ENCODE measurements around the gene ITPRIPL2. TPM values are rescaled to one million over a fixed set of nuclear protein-coding genes. Genes with fewer than 3 reads are reported as not detected.

Gene ITPRIPL2
- total RNA-seq, 2 donors from 2014 or later: 17.5 to 40.2 TPM

DNA sequence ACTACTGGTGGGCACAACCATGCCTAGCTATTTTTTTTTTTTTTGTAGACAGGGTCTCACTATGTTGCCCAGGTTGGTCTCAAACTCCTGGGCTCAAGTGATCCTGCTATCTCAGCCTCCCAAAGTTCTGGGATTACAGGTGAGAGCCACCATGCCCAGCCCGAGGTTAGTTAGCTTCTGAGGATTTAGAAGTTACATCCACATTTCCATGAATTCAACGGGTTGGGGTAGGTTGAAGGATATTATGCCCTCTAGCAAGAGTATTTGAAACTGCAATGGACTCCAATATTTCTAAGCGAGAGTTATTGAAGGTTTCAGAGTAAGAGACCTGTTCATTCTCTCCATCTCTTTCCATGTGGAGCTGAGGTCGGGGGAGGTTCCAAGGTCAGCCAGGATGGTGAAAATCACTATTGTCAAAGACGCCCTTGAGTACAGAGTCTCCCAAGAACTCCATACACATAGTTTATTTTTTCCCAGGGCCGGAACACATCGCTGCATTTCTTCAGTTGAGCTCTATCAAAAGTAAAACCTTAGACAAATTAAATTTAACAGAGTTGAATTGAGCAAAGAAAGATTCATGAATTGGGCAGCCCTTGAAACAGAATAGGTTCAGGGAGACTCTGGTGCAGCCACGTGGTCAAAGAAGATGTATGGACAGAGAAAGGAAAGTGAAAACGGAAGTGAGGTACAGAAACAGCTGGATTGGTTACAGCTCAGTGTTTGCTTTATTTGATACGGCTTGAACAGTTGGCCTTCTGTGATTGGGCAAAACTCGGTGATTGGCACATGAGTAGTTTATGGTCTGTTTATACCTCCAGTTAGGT lies 19.0 kb upstream of the ITPRIPL2 start:
- TF ChIP-seq, protein P1, sequence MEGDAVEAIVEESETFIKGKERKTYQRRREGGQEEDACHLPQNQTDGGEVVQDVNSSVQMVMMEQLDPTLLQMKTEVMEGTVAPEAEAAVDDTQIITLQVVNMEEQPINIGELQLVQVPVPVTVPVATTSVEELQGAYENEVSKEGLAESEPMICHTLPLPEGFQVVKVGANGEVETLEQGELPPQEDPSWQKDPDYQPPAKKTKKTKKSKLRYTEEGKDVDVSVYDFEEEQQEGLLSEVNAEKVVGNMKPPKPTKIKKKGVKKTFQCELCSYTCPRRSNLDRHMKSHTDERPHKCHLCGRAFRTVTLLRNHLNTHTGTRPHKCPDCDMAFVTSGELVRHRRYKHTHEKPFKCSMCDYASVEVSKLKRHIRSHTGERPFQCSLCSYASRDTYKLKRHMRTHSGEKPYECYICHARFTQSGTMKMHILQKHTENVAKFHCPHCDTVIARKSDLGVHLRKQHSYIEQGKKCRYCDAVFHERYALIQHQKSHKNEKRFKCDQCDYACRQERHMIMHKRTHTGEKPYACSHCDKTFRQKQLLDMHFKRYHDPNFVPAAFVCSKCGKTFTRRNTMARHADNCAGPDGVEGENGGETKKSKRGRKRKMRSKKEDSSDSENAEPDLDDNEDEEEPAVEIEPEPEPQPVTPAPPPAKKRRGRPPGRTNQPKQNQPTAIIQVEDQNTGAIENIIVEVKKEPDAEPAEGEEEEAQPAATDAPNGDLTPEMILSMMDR (IDR thresholded peaks at IDR 0.05): no peak
- no peaks in the 10 kb centered on the region for H3K9me3 ChIP-seq
- H3K36me3 ChIP-seq: no peaks in the 10 kb centered on the region
- no peaks in the 10 kb centered on the region for H3K27me3 ChIP-seq
- no peaks in the 10 kb centered on the region for H3K4me1 ChIP-seq
- H3K4me3 ChIP-seq: no peak overlapping the region
- DNase-seq (ENCODE audit: low spot score): no peak
- no peak overlapping the region for H3K27ac ChIP-seq

DNA sequence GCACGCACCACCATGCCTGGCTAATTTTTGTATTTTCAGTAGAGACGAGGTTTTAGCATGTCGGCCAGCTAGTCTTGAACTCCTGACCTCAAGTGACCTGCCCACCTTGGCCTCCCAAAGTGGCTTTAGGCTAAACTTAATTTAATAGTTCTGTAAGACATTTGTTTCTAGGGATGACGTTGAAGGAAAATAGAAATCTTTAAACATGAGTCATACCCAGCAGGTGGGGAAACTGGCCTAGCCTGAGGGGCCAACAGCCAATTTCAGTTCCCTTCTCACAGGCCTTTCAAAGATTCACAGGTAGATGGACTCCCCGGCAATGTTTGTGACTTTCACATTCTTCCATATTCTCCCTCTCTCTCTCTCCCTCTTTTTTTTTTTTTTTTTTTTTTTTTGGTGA lies 18.1 kb upstream of the ITPRIPL2 start:
- H3K4me1 ChIP-seq: no peaks in the 10 kb centered on the region

DNA sequence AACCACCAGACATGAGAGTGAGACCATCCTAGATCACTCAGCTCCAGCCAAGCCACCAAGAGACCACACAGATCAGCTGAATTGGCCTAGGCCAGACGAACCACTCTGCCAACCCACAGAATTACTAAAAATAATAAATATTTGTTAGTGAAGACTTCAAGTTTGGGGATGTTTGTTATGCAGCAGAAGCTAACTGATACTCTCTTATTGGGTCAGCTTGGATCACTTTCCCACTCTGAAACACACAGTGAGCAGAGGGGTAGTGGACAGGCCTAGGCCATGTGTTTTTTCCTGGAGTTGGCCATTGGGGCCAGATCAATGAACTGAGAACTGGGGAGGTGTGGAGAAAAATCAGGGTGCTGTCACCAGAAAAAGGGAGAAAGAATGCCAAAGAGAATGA lies 15.6 kb upstream of the ITPRIPL2 start:
- Histone ChIP-seq H3K9me3 (peaks cover 0 to 7% of the 10 kb centered on the region in 2 donors), H3K27me3 (no peaks in the 10 kb centered on the region), H3K27ac (no peak overlapping the region), H3K36me3 (no peaks in the 10 kb centered on the region), H3K4me3 (no peak overlapping the region), H3K4me1 (no peaks in the 10 kb centered on the region)
- DNase-seq (ENCODE audit: low spot score): no peak
- TF ChIP-seq, protein P1 (IDR thresholded peaks at IDR 0.05): no peak

More for the DNA sequence above, 18.1 kb upstream of the ITPRIPL2 start:
- peaks cover 0 to 7% of the 10 kb centered on the region in 2 donors for H3K9me3 ChIP-seq
- no peak overlapping the region for H3K4me3 ChIP-seq
- TF ChIP-seq, protein P1 (IDR thresholded peaks at IDR 0.05): no peak
- no peak for DNase-seq (ENCODE audit: low spot score)
- H3K36me3 ChIP-seq: no peaks in the 10 kb centered on the region
- H3K27me3 ChIP-seq: no peaks in the 10 kb centered on the region
- H3K27ac ChIP-seq: no peak overlapping the region

DNA sequence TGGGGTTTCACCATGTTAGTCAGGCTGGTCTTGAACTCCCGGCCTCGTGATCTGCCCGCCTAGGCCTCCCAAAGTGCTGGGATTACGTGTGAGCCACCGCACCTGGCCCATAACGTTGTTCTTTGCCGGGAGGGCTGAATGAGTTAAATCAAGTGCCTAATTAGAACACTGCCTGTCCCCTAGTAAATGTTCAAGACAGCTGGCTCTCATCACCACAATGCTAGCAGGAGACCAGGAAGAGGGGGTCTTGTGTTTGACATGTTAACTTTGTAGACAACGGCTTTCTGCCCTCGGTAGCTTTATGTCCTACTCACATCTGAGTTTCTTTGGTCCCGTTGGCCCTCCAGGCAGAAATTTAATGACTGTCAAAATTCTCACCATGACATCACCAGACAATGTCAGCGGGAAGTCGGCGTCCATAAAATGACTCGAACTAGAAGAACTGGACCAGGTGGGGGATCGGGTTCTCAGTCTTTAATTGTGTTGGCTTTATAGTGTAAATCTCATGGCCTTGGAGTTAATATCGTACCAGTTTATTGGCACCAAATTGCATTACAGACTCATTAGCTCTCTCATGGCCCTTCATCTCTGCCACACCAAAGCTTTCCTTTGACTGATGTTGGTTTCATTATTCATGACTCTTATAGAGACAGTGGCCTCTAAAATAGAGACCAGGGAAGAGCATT lies 11.4 kb upstream of the ITPRIPL2 start:
- Histone ChIP-seq H3K4me3 (no peak overlapping the region), H3K9me3 (peaks cover 0 to 7% of the 10 kb centered on the region in 2 donors), H3K4me1 (no peaks in the 10 kb centered on the region), H3K27me3 (no peaks in the 10 kb centered on the region), H3K36me3 (no peaks in the 10 kb centered on the region), H3K27ac (no peak overlapping the region)
- TF ChIP-seq, protein P1 (IDR thresholded peaks at IDR 0.05): no peak
- no peak for DNase-seq (ENCODE audit: low spot score)

DNA sequence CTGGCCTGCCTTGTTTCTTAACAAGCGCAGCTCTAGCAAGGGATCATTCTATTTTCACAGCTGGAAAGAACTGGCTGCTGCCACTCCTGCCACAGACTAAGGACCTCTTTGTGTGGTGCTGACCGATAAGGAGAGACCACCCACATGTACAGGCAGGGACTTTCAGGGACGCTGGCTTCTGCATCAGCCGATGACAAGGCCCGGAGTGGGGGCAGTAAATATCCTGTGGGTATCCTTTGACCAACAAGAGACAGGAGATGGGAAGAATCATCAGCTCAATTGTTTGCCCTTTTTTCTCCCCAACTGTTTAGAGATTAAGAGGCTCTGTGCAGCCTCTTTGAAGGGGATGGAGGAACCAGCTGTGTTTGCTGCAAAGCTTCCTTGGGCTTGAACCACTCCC lies 9.2 kb upstream of the ITPRIPL2 start:
- H3K27me3 ChIP-seq: no peaks in the 10 kb centered on the region
- no peak overlapping the region for H3K27ac ChIP-seq
- TF ChIP-seq, protein P1 (IDR thresholded peaks at IDR 0.05): no peak
- H3K9me3 ChIP-seq: peaks cover 0 to 7% of the 10 kb centered on the region in 2 donors
- H3K4me1 ChIP-seq: no peaks in the 10 kb centered on the region
- H3K4me3 ChIP-seq: no peak overlapping the region
- no peak for DNase-seq (ENCODE audit: low spot score)
- H3K36me3 ChIP-seq: no peaks in the 10 kb centered on the region
